Naive thymus-derived CD4-positive, alpha-beta T cell (primary cell): ENCODE results near the gene NUAK1. TPM values are rescaled to one million over a fixed set of nuclear protein-coding genes. Genes with fewer than 3 reads are reported as not detected.

Experiments
- ATAC-seq: fragments of 150-1000 bp; cut with Tn5 transposase; 2 replicates; pipeline ENCODE4 v1.10.0; 2021; ENCODE audit warnings: mild to moderate bottlenecking, moderate library complexity
- CTCF ChIA-PET: fragments of 350-600 bp; sonication (Branson Sonifier 250); formaldehyde crosslinking; loops from one replicate; lab custom pipeline; 2021; ENCODE audit warnings: antibody characterized with exemption; lab: Charles Lee
- POLR2A ChIA-PET: fragments of 350-600 bp; sonication (Branson Sonifier 250); formaldehyde crosslinking; loops from one replicate; lab custom pipeline; 2021; ENCODE audit warnings: antibody characterized with exemption, inconsistent platforms; lab: Charles Lee
- DNase-seq, 9 donors: peaks; one replicate each; pipeline versions ENCODE4 v3.0.0 to v3.0.0-alpha.2; 2020 to 2022; ENCODE audit warnings: mixed read lengths in 1 of 9
- H3K27ac ChIP-seq: one replicate; pipeline ENCODE4 v1.7.0; 2013; ENCODE audit warnings: mild to moderate bottlenecking, low read depth, low read length, moderate library complexity
- H3K27me3 ChIP-seq, 2 donors: one replicate each; pipeline ENCODE4 v1.7.0; 2013; ENCODE audit warnings: low read length in 2 of 2, mild to moderate bottlenecking in 2 of 2, moderate library complexity in 2 of 2; ENCODE audit not compliant: control insufficient read depth in 2 of 2, insufficient read depth in 2 of 2
- H3K36me3 ChIP-seq, 3 experiments: 1 replicate in 2 of 3; 2 replicates in 1 of 3; pipeline ENCODE4 v1.7.0; 2013; ENCODE audit warnings: low read length in 3 of 3, mild to moderate bottlenecking in 3 of 3, moderate library complexity in 1 of 3; ENCODE audit not compliant: insufficient read depth in 3 of 3, control insufficient read depth in 2 of 3
- H3K4me1 ChIP-seq, 2 donors: one replicate each; pipeline ENCODE4 v1.7.0; 2013; ENCODE audit warnings: low read length in 2 of 2, mild to moderate bottlenecking in 2 of 2, moderate library complexity in 1 of 2; ENCODE audit not compliant: control insufficient read depth in 2 of 2, insufficient read depth in 2 of 2
- H3K4me3 ChIP-seq: 2 replicates; pipeline ENCODE4 v1.7.0; 2013; ENCODE audit warnings: mild to moderate bottlenecking, low read length
- H3K9me3 ChIP-seq, 3 experiments: 1 replicate in 2 of 3; 2 replicates in 1 of 3; pipeline ENCODE4 v1.7.0; 2013; ENCODE audit warnings: low read length in 3 of 3; ENCODE audit not compliant: control insufficient read depth in 2 of 3
- H3K27ac Mint-ChIP-seq, 9 donors: one replicate each; pipeline ENCODE4 v1.8.0; 2020 to 2022; ENCODE audit warnings: mixed read lengths in 9 of 9, mild to moderate bottlenecking in 8 of 9, moderate library complexity in 5 of 9, inconsistent platforms in 2 of 9
- H3K27me3 Mint-ChIP-seq, 5 donors: one replicate each; pipeline ENCODE4 v1.8.0; 2021 to 2022; ENCODE audit warnings: mixed read lengths in 5 of 5, mild to moderate bottlenecking in 1 of 5
- H3K36me3 Mint-ChIP-seq, 5 donors: one replicate each; pipeline ENCODE4 v1.8.0; 2020 to 2022; ENCODE audit warnings: mixed read lengths in 5 of 5, mild to moderate bottlenecking in 3 of 5, inconsistent platforms in 1 of 5
- H3K4me1 Mint-ChIP-seq, 7 donors: one replicate each; pipeline ENCODE4 v1.8.0; 2020 to 2022; ENCODE audit warnings: mixed read lengths in 7 of 7, mild to moderate bottlenecking in 3 of 7, inconsistent platforms in 1 of 7
- H3K4me3 Mint-ChIP-seq, 10 donors: one replicate each; pipeline ENCODE4 v1.8.0; 2020 to 2022; ENCODE audit warnings: mild to moderate bottlenecking in 10 of 10, mixed read lengths in 10 of 10, moderate library complexity in 6 of 10, inconsistent platforms in 2 of 10
- H3K9me3 Mint-ChIP-seq, 11 donors: one replicate each; pipeline ENCODE4 v1.8.0; 2020 to 2022; ENCODE audit warnings: mixed read lengths in 11 of 11, mild to moderate bottlenecking in 4 of 11, inconsistent platforms in 1 of 11, moderate library complexity in 1 of 11
- intact Hi-C, 2 donors: fragments of 100-400 bp; cut with micrococcal nuclease; formaldehyde crosslinking; loops; one replicate each; pipeline ENCODE4 v1.15.1; 2023
- polyA plus RNA-seq, 2 donors: library from polyadenylated mRNA; unstranded; fragments of 300-500 nt; fragmentation: Illumina TruSeq; gene quantifications; one replicate each; pipeline ENCODE4 v1.2.3, GENCODE V29; 2021
- total RNA-seq, 6 experiments: library from RNA in 5 of 6; stranded (reverse) in 5 of 6; gene quantifications; 1 replicate in 5 of 6; 2 replicates in 1 of 6; pipeline ENCODE4 v1.2.3 and lab custom pipeline; 2021 to 2026

The NUAK1 gene
- total and polyA plus RNA-seq, 7 experiments from 2014 or later, result 0.02 to 0.51 (median 0.08) TPM; not detected in 4

DNA sequence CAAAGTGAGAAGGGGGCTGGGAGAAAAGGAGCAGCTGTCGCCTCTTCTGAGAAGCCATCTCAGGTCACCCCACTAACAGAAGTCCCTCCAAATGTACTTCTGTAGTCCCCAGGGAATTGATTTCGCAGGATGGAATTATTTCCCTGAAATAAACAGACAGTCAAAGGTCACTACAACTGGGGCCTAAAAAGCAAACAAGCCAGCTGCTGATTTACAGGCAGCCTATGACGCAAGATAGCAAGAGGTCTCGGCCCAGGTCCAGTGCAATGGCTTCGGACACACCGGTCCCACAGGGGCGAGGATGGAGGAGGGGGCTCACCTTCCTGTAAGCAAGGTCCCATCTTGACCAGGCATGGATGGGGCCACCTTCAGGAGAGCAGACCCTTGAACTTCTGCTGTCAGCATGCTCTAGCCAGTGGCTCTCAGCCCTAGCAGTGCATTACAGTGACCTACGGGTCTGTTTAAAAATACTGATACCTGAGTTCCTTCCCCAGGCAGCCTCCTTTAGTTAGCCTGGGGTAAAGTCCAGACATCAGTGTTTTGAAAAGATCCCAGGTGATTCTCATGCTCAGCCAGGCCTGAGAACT lies 18.1 kb downstream of the NUAK1 start:
- no peaks in the 10 kb centered on the region for H3K9me3 ChIP-seq
- H3K4me1 Mint-ChIP-seq, result no peaks in the 10 kb centered on the region
- no peaks in the 10 kb centered on the region for H3K4me1 ChIP-seq
- peaks cover 9 to 32% (median 27%) of the 10 kb centered on the region in 5 donors for H3K27me3 Mint-ChIP-seq
- no peak overlapping the region for H3K4me3 Mint-ChIP-seq
- no peaks in the 10 kb centered on the region for H3K36me3 ChIP-seq
- no peaks in the 10 kb centered on the region for H3K36me3 Mint-ChIP-seq
- no peak for ATAC-seq
- no peak for DNase-seq
- intact Hi-C loops, result no loop called here
- peaks cover 0 to 2% (median 0%) of the 10 kb centered on the region in 11 donors for H3K9me3 Mint-ChIP-seq
- no peaks in the 10 kb centered on the region for H3K27me3 ChIP-seq
- no peak overlapping the region for H3K27ac Mint-ChIP-seq
- H3K4me3 ChIP-seq, result no peak overlapping the region
- no peak overlapping the region for H3K27ac ChIP-seq
- ChIA-PET CTCF (no interaction called here), POLR2A (no interaction called here)

DNA sequence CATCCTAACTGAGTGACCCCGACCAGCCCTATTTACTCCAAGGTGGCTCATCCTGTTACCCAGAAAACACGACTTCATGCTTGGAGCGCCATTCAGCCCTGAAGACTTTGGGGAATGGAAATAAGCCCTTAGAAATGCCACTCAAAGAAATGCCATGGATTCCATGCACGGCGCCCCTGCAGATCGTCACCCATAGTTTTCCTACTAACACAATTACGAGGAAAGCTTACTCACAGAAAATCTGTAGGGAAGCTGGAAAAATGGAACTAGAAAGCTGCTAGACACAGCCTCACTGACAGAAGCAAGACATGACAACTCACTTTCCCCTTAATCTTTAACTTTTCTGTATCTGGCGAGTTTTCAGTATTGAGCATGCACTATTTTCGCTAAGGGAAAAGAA lies 19.5 kb downstream of the NUAK1 start:
- Histone ChIP-seq H3K27me3 (no peaks in the 10 kb centered on the region), H3K27ac (no peak overlapping the region), H3K4me1 (no peaks in the 10 kb centered on the region), H3K36me3 (no peaks in the 10 kb centered on the region), H3K9me3 (no peaks in the 10 kb centered on the region), H3K4me3 (no peak overlapping the region)
- peaks cover 9 to 28% (median 21%) of the 10 kb centered on the region in 5 donors for H3K27me3 Mint-ChIP-seq
- intact Hi-C loops, result no loop called here
- no peaks in the 10 kb centered on the region for H3K4me1 Mint-ChIP-seq
- no peaks in the 10 kb centered on the region for H3K36me3 Mint-ChIP-seq
- no peak overlapping the region for H3K27ac Mint-ChIP-seq
- POLR2A ChIA-PET, result no interaction called here
- ATAC-seq (no peak), DNase-seq (no peak)
- H3K4me3 Mint-ChIP-seq, result no peak overlapping the region
- CTCF ChIA-PET, result interaction anchor here (1.0 kb wide), 1 partner anchor 11 kb away, joined by 3 read pairs; no protein-coding TSS in a partner anchor
- peaks cover 0 to 2% (median 0%) of the 10 kb centered on the region in 11 donors for H3K9me3 Mint-ChIP-seq

DNA sequence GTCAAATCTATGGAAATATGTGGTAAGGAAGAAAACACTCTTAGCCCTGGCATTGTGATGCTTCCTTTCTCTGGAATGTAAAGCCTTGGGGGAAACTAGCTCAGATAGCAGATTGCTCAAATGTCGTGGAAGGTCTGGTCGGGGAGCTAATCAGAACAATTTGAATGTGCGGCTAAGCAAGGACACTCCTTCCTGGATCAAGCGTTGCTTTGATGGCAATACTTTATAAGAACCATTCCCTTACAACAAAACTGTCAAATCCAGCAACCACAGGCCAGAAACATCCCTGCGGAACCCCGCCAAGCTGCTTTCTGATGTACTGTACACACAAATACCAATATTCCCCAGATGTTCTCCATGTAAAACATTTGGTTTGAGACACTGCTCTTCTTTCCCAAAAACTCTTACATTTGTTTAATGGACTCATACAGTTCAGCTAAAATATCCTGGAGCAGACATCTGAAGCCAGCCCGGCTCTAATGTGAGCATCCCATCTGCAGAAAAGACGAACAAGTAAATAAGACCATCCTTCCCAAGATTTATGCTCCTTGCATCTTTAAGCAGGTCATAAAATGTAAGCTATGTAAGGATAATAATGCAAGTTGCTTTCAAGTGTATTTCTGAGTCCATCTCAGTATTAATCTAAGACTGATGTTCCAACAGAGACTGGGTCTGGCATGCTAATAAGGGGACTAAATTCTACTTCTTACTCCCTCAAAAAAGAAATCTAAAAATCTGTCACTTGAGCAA lies 20.2 kb downstream of the NUAK1 start:
- no peaks in the 10 kb centered on the region for H3K36me3 ChIP-seq
- no peaks in the 10 kb centered on the region for H3K27me3 ChIP-seq
- no peaks in the 10 kb centered on the region for H3K36me3 Mint-ChIP-seq
- peaks cover 8 to 25% (median 21%) of the 10 kb centered on the region in 5 donors for H3K27me3 Mint-ChIP-seq
- no peak for DNase-seq
- peaks cover 0 to 2% (median 0%) of the 10 kb centered on the region in 11 donors for H3K9me3 Mint-ChIP-seq
- no peaks in the 10 kb centered on the region for H3K4me1 ChIP-seq
- ChIA-PET CTCF (interaction anchor here (1.0 kb wide), 1 partner anchor 10 kb away, joined by 3 read pairs; no protein-coding TSS in a partner anchor), POLR2A (interaction anchor here (0.6 kb wide), 1 partner anchor 64 kb away, joined by 3 read pairs; no protein-coding TSS in a partner anchor)
- ATAC-seq, result no peak
- H3K9me3 ChIP-seq, result no peaks in the 10 kb centered on the region
- no peak overlapping the region for H3K27ac ChIP-seq
- H3K4me1 Mint-ChIP-seq, result no peaks in the 10 kb centered on the region
- no peak overlapping the region for H3K4me3 Mint-ChIP-seq
- H3K27ac Mint-ChIP-seq, result no peak overlapping the region
- intact Hi-C loops, result no loop called here
- no peak overlapping the region for H3K4me3 ChIP-seq

DNA sequence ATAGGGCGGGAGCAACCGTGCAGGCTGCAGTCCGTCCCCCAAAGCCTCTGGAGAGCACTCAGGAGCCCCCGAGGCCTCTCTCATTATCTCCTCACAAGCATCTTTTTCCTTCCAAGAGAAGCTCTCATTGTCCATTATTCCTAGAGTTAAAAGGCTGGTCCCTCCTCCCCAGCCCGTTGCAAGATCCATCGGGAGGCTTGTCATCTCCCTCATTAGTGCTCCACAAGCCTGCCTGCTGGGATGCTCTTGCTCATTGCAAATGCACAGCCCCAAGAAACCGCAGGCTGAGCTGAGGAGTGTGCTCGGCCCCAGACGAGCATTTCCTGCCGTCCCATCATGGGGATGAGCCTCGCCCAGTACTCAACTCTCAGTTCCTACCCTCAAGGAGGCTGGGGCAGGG lies 23.3 kb downstream of the NUAK1 start:
- H3K36me3 Mint-ChIP-seq, result no peaks in the 10 kb centered on the region
- DNase-seq (no peak), ATAC-seq (no peak)
- Histone ChIP-seq H3K27me3 (no peaks in the 10 kb centered on the region), H3K4me3 (no peak overlapping the region), H3K27ac (no peak overlapping the region), H3K4me1 (no peaks in the 10 kb centered on the region), H3K9me3 (no peaks in the 10 kb centered on the region), H3K36me3 (no peaks in the 10 kb centered on the region)
- peaks cover 0 to 6% (median 0%) of the 10 kb centered on the region in 7 donors for H3K4me1 Mint-ChIP-seq
- CTCF ChIA-PET, result no interaction called here
- intact Hi-C loops, result no loop called here
- H3K27ac Mint-ChIP-seq, result no peak overlapping the region
- peaks cover 0 to 2% (median 0%) of the 10 kb centered on the region in 11 donors for H3K9me3 Mint-ChIP-seq
- no peak overlapping the region for H3K4me3 Mint-ChIP-seq
- POLR2A ChIA-PET, result no interaction called here
- peaks cover 8 to 31% (median 21%) of the 10 kb centered on the region in 5 donors for H3K27me3 Mint-ChIP-seq

DNA sequence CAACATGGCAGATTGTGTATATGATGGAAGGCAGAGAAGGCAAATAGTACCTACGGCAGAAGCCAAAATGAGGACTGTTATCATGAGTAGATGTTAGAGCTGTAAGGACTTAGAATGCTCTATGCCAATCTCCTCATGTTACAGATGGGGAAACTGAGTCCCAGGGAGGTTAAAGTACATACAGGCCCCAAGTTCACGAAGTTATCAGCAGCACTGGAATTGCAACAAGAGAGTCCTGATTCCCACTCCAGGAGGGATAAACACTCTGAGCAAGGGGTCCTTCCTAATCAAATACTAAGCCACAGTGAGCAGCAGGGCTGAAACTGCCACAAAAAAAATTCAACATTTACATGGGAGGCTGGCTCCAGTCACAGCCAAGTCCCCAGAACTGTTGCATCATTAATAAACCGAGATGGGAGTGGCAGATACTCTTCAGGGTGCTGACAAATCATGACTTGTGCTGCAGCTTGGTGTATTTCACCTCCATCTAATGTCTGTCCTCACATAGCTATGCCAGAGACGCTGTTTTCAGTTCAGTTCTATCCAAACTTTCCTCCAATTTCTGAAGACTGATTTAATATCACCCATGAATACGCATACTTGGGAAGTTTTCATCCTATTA lies 24.2 kb downstream of the NUAK1 start:
- Histone ChIP-seq H3K9me3 (no peaks in the 10 kb centered on the region), H3K4me1 (no peaks in the 10 kb centered on the region), H3K36me3 (no peaks in the 10 kb centered on the region), H3K27me3 (no peaks in the 10 kb centered on the region), H3K4me3 (no peak overlapping the region), H3K27ac (no peak overlapping the region)
- Mint-ChIP-seq H3K4me1 (peaks cover 0 to 6% (median 0%) of the 10 kb centered on the region in 7 donors), H3K4me3 (no peak overlapping the region), H3K27ac (no peak overlapping the region), H3K27me3 (peaks cover 14 to 36% (median 27%) of the 10 kb centered on the region in 5 donors), H3K36me3 (no peaks in the 10 kb centered on the region), H3K9me3 (peaks cover 0 to 2% (median 0%) of the 10 kb centered on the region in 11 donors)
- ATAC-seq (no peak), DNase-seq (no peak)
- ChIA-PET CTCF (no interaction called here), POLR2A (no interaction called here)
- intact Hi-C loops, result no loop called here

DNA sequence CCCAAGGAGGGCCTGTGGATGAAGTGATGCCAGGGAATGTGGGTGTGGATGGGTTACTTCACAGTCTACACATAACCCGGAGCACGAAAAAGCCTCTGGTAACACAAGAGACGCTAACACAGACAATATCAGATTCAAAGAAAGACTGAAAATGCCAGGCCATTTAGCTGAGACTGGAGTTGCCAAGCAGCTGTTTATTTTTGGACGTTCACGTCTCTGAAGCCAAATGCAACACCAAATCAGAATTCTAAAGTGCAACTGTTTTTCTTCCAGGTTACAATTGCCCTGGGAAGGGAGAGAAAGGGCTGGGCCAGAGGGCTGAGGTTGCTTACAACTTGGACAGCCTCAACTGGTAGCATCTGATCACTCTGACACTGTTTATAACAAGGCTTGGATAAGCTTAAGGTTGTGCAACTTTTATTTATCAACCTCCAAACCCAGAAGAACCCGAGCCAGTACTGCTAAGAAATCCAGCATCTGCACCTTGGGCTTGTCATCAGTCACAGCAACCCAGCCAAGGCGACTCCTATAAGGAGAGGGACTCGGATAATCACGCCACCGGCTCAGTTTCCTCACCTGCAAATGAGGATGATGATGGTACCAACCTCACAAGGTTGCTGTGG lies 24.8 kb downstream of the NUAK1 start:
- Histone ChIP-seq H3K9me3 (no peaks in the 10 kb centered on the region), H3K36me3 (no peaks in the 10 kb centered on the region), H3K27me3 (no peaks in the 10 kb centered on the region), H3K4me1 (no peaks in the 10 kb centered on the region), H3K27ac (no peak overlapping the region), H3K4me3 (no peak overlapping the region)
- H3K27ac Mint-ChIP-seq, result no peak overlapping the region
- peaks cover 0 to 6% (median 0%) of the 10 kb centered on the region in 7 donors for H3K4me1 Mint-ChIP-seq
- peaks cover 0 to 2% (median 0%) of the 10 kb centered on the region in 11 donors for H3K9me3 Mint-ChIP-seq
- intact Hi-C loops, result no loop called here
- ChIA-PET CTCF (no interaction called here), POLR2A (no interaction called here)
- no peaks in the 10 kb centered on the region for H3K36me3 Mint-ChIP-seq
- no peak overlapping the region for H3K4me3 Mint-ChIP-seq
- no peak for DNase-seq
- no peak for ATAC-seq
- peaks cover 15 to 37% (median 27%) of the 10 kb centered on the region in 5 donors for H3K27me3 Mint-ChIP-seq
